H1 (cell line): Measurements from ENCODE around the gene ZNF771. TPM values are rescaled to one million over a fixed set of nuclear protein-coding genes. Genes with fewer than 3 reads are reported as not detected.

Source experiments
- CTCF ChIA-PET: fragments of 300-600 bp; sonication (Branson Sonifier 250); formaldehyde crosslinking; loops from one replicate; lab custom pipeline; 2021; ENCODE audit not compliant: partially characterized antibody; lab: Charles Lee
- POLR2A ChIA-PET: fragments of 300-600 bp; sonication (Branson Sonifier 250); formaldehyde crosslinking; loops from one replicate; lab custom pipeline; 2021; ENCODE audit warnings: inconsistent platforms; ENCODE audit not compliant: partially characterized antibody; lab: Charles Lee
- DNase-seq, 2 experiments: peaks; one replicate each; pipeline versions ENCODE4 v3.0.0 to v3.0.0-alpha.2; 2010 to 2022; ENCODE audit warnings: low spot score in 2 of 2, low read depth in 1 of 2, mixed read lengths in 1 of 2
- FAIRE-seq: peaks from 2 replicates; lab custom pipeline; 2011; peaks lifted over from hg19 to GRCh38; lab: Jason Lieb, UNC
- H2AFZ ChIP-seq: 2 replicates; pipeline ENCODE4 v1.8.1; 2012; ENCODE audit warnings: low read length, inconsistent platforms
- H2AK5ac ChIP-seq: 2 replicates; pipeline ENCODE4 v1.6.1; 2013; ENCODE audit warnings: low read depth, low read length
- H2BK120ac ChIP-seq: replicated peaks from 2 replicates; pipeline ENCODE3; 2013; ENCODE audit warnings: low read depth, low read length, inconsistent platforms
- H2BK12ac ChIP-seq: 2 replicates; pipeline ENCODE4 v1.6.1; 2013; ENCODE audit warnings: low read depth, low read length
- H2BK15ac ChIP-seq: 2 replicates; pipeline ENCODE4 v1.6.1; 2013; ENCODE audit warnings: low read length
- H2BK20ac ChIP-seq: 2 replicates; pipeline ENCODE4 v1.6.1; 2013; ENCODE audit warnings: low read length
- H2BK5ac ChIP-seq: 2 replicates; pipeline ENCODE4 v1.6.1; 2013; ENCODE audit warnings: low read depth, low read length
- H3K14ac ChIP-seq: 2 replicates; pipeline ENCODE4 v1.6.1; 2013; ENCODE audit warnings: inconsistent platforms; ENCODE audit not compliant: insufficient read length
- H3K18ac ChIP-seq: 2 replicates; pipeline ENCODE4 v1.6.1; 2013; ENCODE audit warnings: low read length; ENCODE audit errors: extremely low read depth
- H3K23ac ChIP-seq: 2 replicates; pipeline ENCODE4 v1.6.1; 2013; ENCODE audit warnings: inconsistent platforms; ENCODE audit not compliant: insufficient read length
- H3K23me2 ChIP-seq: 2 replicates; pipeline ENCODE4 v1.6.1; 2013; ENCODE audit warnings: low read depth, low read length
- H3K27ac ChIP-seq: 2 replicates; pipeline ENCODE4 v1.6.1; 2011; ENCODE audit warnings: low read depth, low read length, inconsistent platforms
- H3K27me3 ChIP-seq, 4 experiments: replicated peaks in 1 of 4; 1 replicate in 1 of 4; 2 replicates in 3 of 4; pipeline versions ENCODE4 v1.6.1 to v1.8.1; 2011 to 2013; ENCODE audit warnings: low read length in 3 of 4, mild to moderate bottlenecking in 3 of 4, inconsistent platforms in 2 of 4, mixed read lengths in 2 of 4, moderate library complexity in 1 of 4; ENCODE audit not compliant: control insufficient read depth in 3 of 4, insufficient read depth in 3 of 4; ENCODE audit errors: extremely low read depth in 1 of 4
- H3K36me3 ChIP-seq, 4 experiments: 2 replicates each; pipeline versions ENCODE4 v1.6.1 to v1.8.1; 2011 to 2013; ENCODE audit warnings: mild to moderate bottlenecking in 4 of 4, low read length in 3 of 4, moderate library complexity in 2 of 4, control low read depth in 1 of 4, inconsistent platforms in 1 of 4; ENCODE audit not compliant: insufficient read depth in 4 of 4, control insufficient read depth in 2 of 4
- H3K4ac ChIP-seq: replicated peaks from 2 replicates; pipeline ENCODE3; 2013; ENCODE audit warnings: low read length, low read depth, mixed read lengths, inconsistent platforms; ENCODE audit not compliant: insufficient read length
- H3K4me1 ChIP-seq, 4 experiments: replicated peaks in 1 of 4; 1 replicate in 1 of 4; 2 replicates in 3 of 4; pipeline versions ENCODE4 v1.6.1 to v1.8.1; 2011 to 2013; ENCODE audit warnings: low read length in 3 of 4, inconsistent platforms in 2 of 4, mixed read lengths in 1 of 4; ENCODE audit not compliant: insufficient read depth in 4 of 4, control insufficient read depth in 3 of 4
- H3K4me2 ChIP-seq, 2 experiments: 2 replicates each; pipeline versions ENCODE4 v1.6.1 to v1.8.1; 2011 to 2013; ENCODE audit warnings: low read depth in 2 of 2, low read length in 2 of 2, control low read depth in 1 of 2, inconsistent platforms in 1 of 2, mild to moderate bottlenecking in 1 of 2; ENCODE audit not compliant: insufficient read depth in 1 of 2
- H3K4me3 ChIP-seq, 4 experiments: fragments of 200-600, 300-600 bp in 1 of 4; sonication (generic), shearing (Covaris generic), sonication (Bioruptor Twin) in 1 of 4; 2 replicates each; pipeline versions ENCODE4 v1.5.1 to v1.8.1; 2011 to 2016; ENCODE audit warnings: low read length in 4 of 4, low read depth in 3 of 4, control low read depth in 2 of 4, inconsistent platforms in 2 of 4, mild to moderate bottlenecking in 2 of 4, mixed read lengths in 1 of 4, moderate library complexity in 1 of 4; ENCODE audit not compliant: insufficient read depth in 2 of 4; ENCODE audit errors: extremely low read depth in 1 of 4
- H3K56ac ChIP-seq: replicated peaks from 2 replicates; pipeline ENCODE3; 2013; ENCODE audit warnings: low read depth, mild to moderate bottlenecking, mixed read lengths, low read length, inconsistent platforms; ENCODE audit not compliant: insufficient read length
- H3K79me1 ChIP-seq: 2 replicates; pipeline ENCODE4 v1.6.1; 2013; ENCODE audit warnings: low read depth, low read length, control low read depth
- H3K79me2 ChIP-seq, 2 experiments: 2 replicates each; pipeline versions ENCODE4 v1.6.1 to v1.8.1; 2012 to 2013; ENCODE audit warnings: low read length in 2 of 2, mild to moderate bottlenecking in 2 of 2, inconsistent platforms in 1 of 2; ENCODE audit not compliant: insufficient read depth in 2 of 2, control insufficient read depth in 1 of 2
- H3K9ac ChIP-seq, 4 experiments: replicated peaks in 1 of 4; 1 replicate in 1 of 4; 2 replicates in 3 of 4; pipeline versions ENCODE4 v1.6.1 to v1.8.1; 2011 to 2013; ENCODE audit warnings: low read depth in 3 of 4, low read length in 3 of 4, control low read depth in 2 of 4, mild to moderate bottlenecking in 2 of 4, moderate library complexity in 2 of 4, inconsistent platforms in 1 of 4; ENCODE audit errors: extremely low read depth in 1 of 4
- H3K9me3 ChIP-seq, 2 experiments: 2 replicates each; pipeline versions ENCODE4 v1.6.1 to v1.8.1; 2012 to 2013; ENCODE audit warnings: mild to moderate bottlenecking in 2 of 2, moderate library complexity in 2 of 2, control low read depth in 1 of 2, inconsistent platforms in 1 of 2, low read depth in 1 of 2, low read length in 1 of 2, mixed read lengths in 1 of 2; ENCODE audit not compliant: insufficient read depth in 2 of 2
- H4K20me1 ChIP-seq, 2 experiments: replicated peaks in 1 of 2; 2 replicates each; pipeline versions ENCODE3 to v1.8.1; 2011 to 2013; ENCODE audit warnings: inconsistent platforms in 2 of 2, low read length in 2 of 2, mild to moderate bottlenecking in 1 of 2; ENCODE audit not compliant: insufficient read depth in 2 of 2, control insufficient read depth in 1 of 2
- H4K5ac ChIP-seq: 2 replicates; pipeline ENCODE4 v1.6.1; 2013; ENCODE audit warnings: low read length, low read depth, mixed read lengths, inconsistent platforms; ENCODE audit not compliant: insufficient read length
- H4K8ac ChIP-seq: 2 replicates; pipeline ENCODE4 v1.8.0; 2013; ENCODE audit warnings: mild to moderate bottlenecking, moderate library complexity, low read length, inconsistent platforms; ENCODE audit not compliant: insufficient read depth; ENCODE audit errors: extremely low read depth
- H4K91ac ChIP-seq: replicated peaks from 2 replicates; pipeline ENCODE3; 2013; ENCODE audit warnings: low read length, mixed read lengths, inconsistent platforms; ENCODE audit not compliant: insufficient read length
- CTCF ChIP-seq, 3 experiments: IDR thresholded peaks; 1 replicate in 2 of 3; 2 replicates in 1 of 3; pipeline versions ENCODE4 v1.5.1 to v1.6.1; 2011; ENCODE audit warnings: low read length in 3 of 3, mild to moderate bottlenecking in 3 of 3, inconsistent platforms in 2 of 3, low read depth in 1 of 3, moderate library complexity in 1 of 3; ENCODE audit not compliant: insufficient read depth in 1 of 3; ENCODE audit errors: control extremely low read depth in 1 of 3
- NANOG ChIP-seq: IDR thresholded peaks from 2 replicates; pipeline ENCODE4 v1.6.1; 2011; ENCODE audit warnings: low read length, low read depth, mild to moderate bottlenecking, inconsistent platforms; ENCODE audit not compliant: insufficient read depth, poor library complexity, severe bottlenecking
- RAD21 ChIP-seq, 2 experiments: IDR thresholded peaks in 1 of 2; conservative IDR thresholded peaks in 1 of 2; 2 replicates each; pipeline ENCODE4 v1.6.1; 2011; ENCODE audit warnings: low read depth in 2 of 2, low read length in 2 of 2, improper control_type of control experiment in 1 of 2, inconsistent platforms in 1 of 2, mild to moderate bottlenecking in 1 of 2, moderate library complexity in 1 of 2
- WGBS, 2 experiments: shearing (Covaris generic) in 1 of 2; methylation state at CpG; one replicate each; pipeline versions ENCODE4 v1.1.6 to v1.1.7; 2013 to 2015; ENCODE audit warnings: low lambda C conversion rate in 2 of 2, mixed read lengths in 2 of 2, inconsistent platforms in 1 of 2, low coverage in 1 of 2, missing lambda C conversion rate in 1 of 2; ENCODE audit not compliant: insufficient replicate concordance in 2 of 2, insufficient coverage in 1 of 2, insufficient read length in 1 of 2; ENCODE audit errors: extremely low coverage in 1 of 2, missing lambda C conversion rate in 1 of 2; 5-methylcytosine and 5-hydroxymethylcytosine counted together
- polyA plus RNA-seq, 7 experiments: library from polyadenylated mRNA; depleted of rRNA in 3 of 7; stranded (reverse) in 5 of 7; unstranded in 2 of 7; fragments of >200 nt in 5 of 7; fragments of 200-250 nt in 2 of 7; gene quantifications; 1 replicate in 5 of 7; 2 replicates in 1 of 7; 4 replicates in 1 of 7; pipeline versions ENCODE4 v1.2.1 to v1.2.3, GENCODE V29; 2011 to 2013; ENCODE audit warnings: missing spikeins in 2 of 7, mixed read lengths in 2 of 7
- total RNA-seq: library from RNA; stranded (reverse); fragmentation: NEBNext Ultra II Directional; extraction: Animal tissue kit (Norgen Biotek cat#: 25700); gene quantifications from 2 replicates; pipeline ENCODE4 v1.2.1, GENCODE V29; 2021

ZNF771 gene
- total and polyA plus RNA-seq, 2 of the 8 experiments (the other 6 are each of a cell fraction or from before 2014, with no cell fraction given): 10.6 to 15.7 TPM

- Histone ChIP-seq H3K79me1 (no peaks in the 10 kb centered on the region), H3K56ac (no peak overlapping the region), H3K9ac (no peak overlapping the region; a peak in 1 of 7 replicates), H2BK15ac (no peak overlapping the region), H3K4me3 (no peak overlapping the region), H3K14ac (no peak overlapping the region), H4K20me1 (peaks cover 0 to 13% of the 10 kb centered on the region in 2 experiments), H2BK120ac (no peak overlapping the region), H4K8ac (peak overlapping the region; percentile 42)
- CTCF ChIA-PET: interaction anchor here (0.6 to 3.2 kb wide), 14 partner anchors 8 to 510 kb away, joined by 3 to 11 read pairs (median 4); partner anchors contain the start of gene ZNF48
- TF ChIP-seq CTCF (IDR thresholded peaks at IDR 0.05; ENCODE audit: control extremely low read depth in 1 of 3, insufficient read depth in 1 of 3, low read depth in 1 of 3, low read length in 3 of 3): peak in 2 of 3 experiments; percentile 4 to 7; a peak in 3 of 4 replicates
- TF ChIP-seq RAD21 (IDR thresholded peaks at IDR 0.05 in 1 of 2, conservative IDR thresholded peaks at IDR 0.05 in 1 of 2; ENCODE audit: low read depth in 2 of 2, low read length in 2 of 2): peak in 1 of 2 experiments; percentile 36; a peak in 2 of 4 replicates
- TF ChIP-seq NANOG: no peak
- TF ChIP-seq, all 59 proteins: peak for 2
- no peak overlapping the region for H3K4ac ChIP-seq
- no peak for DNase-seq
- POLR2A ChIA-PET: interaction anchor here (0.7 to 7.9 kb wide), 8 partner anchors 10 to 257 kb away, joined by 3 to 79 read pairs (median 3); partner anchors contain the start of genes TBC1D10B, ZNF48 and ZNF771
- no peak overlapping the region for H3K23ac ChIP-seq
- WGBS, 2 experiments: 95% methylated on average over 28 of the region's 28 CpGs; no CpG with 5 or more reads in 1 of the 2 experiments
- peaks cover 0 to 6% (median 4%) of the 10 kb centered on the region in 4 experiments; a peak in 5 of 7 replicates for H3K4me1 ChIP-seq
- H3K27me3 ChIP-seq: no peaks in the 10 kb centered on the region
- H2BK5ac ChIP-seq: no peak overlapping the region
- no peak overlapping the region for H2AK5ac ChIP-seq
- no peak overlapping the region for H4K5ac ChIP-seq
- H2BK12ac ChIP-seq: no peak overlapping the region
- H4K91ac ChIP-seq: no peak overlapping the region
- H3K79me2 ChIP-seq: peaks cover 0 to 7% of the 10 kb centered on the region in 2 experiments; a peak in 2 of 4 replicates
- H3K9me3 ChIP-seq: no peaks in the 10 kb centered on the region
- H3K18ac ChIP-seq: no peak overlapping the region
- FAIRE-seq: no peak
- H2AFZ ChIP-seq: no peak overlapping the region
- H3K4me2 ChIP-seq: no peak overlapping the region
- peaks cover 11% of the 10 kb centered on the region for H3K23me2 ChIP-seq
- H2BK20ac ChIP-seq: no peak overlapping the region
- H3K27ac ChIP-seq: no peak overlapping the region
- H3K36me3 ChIP-seq: peaks cover 0 to 4% (median 1%) of the 10 kb centered on the region in 4 experiments; a peak in 3 of 8 replicates
Observed at GRCh38 chr16:30358990-30359870, 48.2 kb upstream of the ZNF771 start.
